ENCODE results near the gene LRMDA.
"Not testable (repeated sequence)": the region's sequence is repeated elsewhere in the genome, so short reads cannot be mapped to it uniquely, and the experiment has no call there.

The LRMDA gene

GRCh38 chr10:76119515-76119914, 688.1 kb downstream of the LRMDA start:
- no peak for DNase-seq (ENCODE audit: low read depth in 2 of 2)

GRCh38 chr10:76122056-76122455, 690.6 kb downstream of the LRMDA start:
- DNase-seq (ENCODE audit: low read depth in 2 of 2): no peak

GRCh38 chr10:76124280-76124679, 692.9 kb downstream of the LRMDA start:
- DNase-seq (ENCODE audit: low read depth in 2 of 2): no peak

GRCh38 chr10:76125900-76126299, 694.5 kb downstream of the LRMDA start:
- DNase-seq (ENCODE audit: low read depth in 2 of 2): no peak

GRCh38 chr10:76126607-76127527, 695.4 kb downstream of the LRMDA start:
- DNase-seq (ENCODE audit: low read depth in 2 of 2): no peak

- DNase-seq (ENCODE audit: low read depth in 2 of 2): no peak
Measured at GRCh38 chr10:76127984-76128589, 696.7 kb downstream of the LRMDA start.

- DNase-seq (ENCODE audit: low read depth in 2 of 2): no peak
Measured at GRCh38 chr10:76129213-76129612, 697.8 kb downstream of the LRMDA start.

GRCh38 chr10:76130892-76131291, 699.5 kb downstream of the LRMDA start:
- DNase-seq (ENCODE audit: low read depth in 2 of 2): no peak

GRCh38 chr10:76133597-76134255, 702.3 kb downstream of the LRMDA start:
- DNase-seq (ENCODE audit: low read depth in 2 of 2): no peak

- DNase-seq (ENCODE audit: low read depth in 2 of 2): no peak
Measured at GRCh38 chr10:76136961-76137360, 705.5 kb downstream of the LRMDA start.

GRCh38 chr10:76138286-76138685, 706.9 kb downstream of the LRMDA start:
- no peak for DNase-seq (ENCODE audit: low read depth in 2 of 2)

- no peak for DNase-seq (ENCODE audit: low read depth in 2 of 2)
Measured at GRCh38 chr10:76138906-76139305, 707.5 kb downstream of the LRMDA start.

GRCh38 chr10:76139431-76139830, 708.0 kb downstream of the LRMDA start:
- DNase-seq (ENCODE audit: low read depth in 2 of 2): no peak

GRCh38 chr10:76141376-76141775, 710.0 kb downstream of the LRMDA start:
- DNase-seq (ENCODE audit: low read depth in 2 of 2): no peak

- DNase-seq (ENCODE audit: low read depth in 2 of 2): not testable (repeated sequence)
Measured at GRCh38 chr10:76148217-76148616, 716.8 kb downstream of the LRMDA start.

- no peak for DNase-seq (ENCODE audit: low read depth in 2 of 2)
Measured at GRCh38 chr10:76149182-76149581, 717.8 kb downstream of the LRMDA start.

GRCh38 chr10:76149602-76150138, 718.2 kb downstream of the LRMDA start:
- DNase-seq (ENCODE audit: low read depth in 2 of 2): no peak

GRCh38 chr10:76150139-76150875, 718.9 kb downstream of the LRMDA start:
- DNase-seq (ENCODE audit: low read depth in 2 of 2): no peak

GRCh38 chr10:76150876-76151288, 719.5 kb downstream of the LRMDA start:
- DNase-seq (ENCODE audit: low read depth in 2 of 2): no peak

GRCh38 chr10:76152186-76152585, 720.8 kb downstream of the LRMDA start:
- no peak for DNase-seq (ENCODE audit: low read depth in 2 of 2)

GRCh38 chr10:76155961-76156360, 724.5 kb downstream of the LRMDA start:
- no peak for DNase-seq (ENCODE audit: low read depth in 2 of 2)
